Keratinocyte (primary cell): ENCODE results near the gene SLC36A2. TPM values are rescaled to one million over a fixed set of nuclear protein-coding genes. Genes with fewer than 3 reads are reported as not detected.

Source experiments
- DNase-seq: peaks from one replicate; pipeline ENCODE4 v3.0.0-alpha.2; 2011; ENCODE audit warnings: low read depth, missing footprints, low spot score
- FAIRE-seq: peaks from 2 replicates; lab custom pipeline; 2011; peaks lifted over from hg19 to GRCh38; lab: Jason Lieb, UNC
- H2AFZ ChIP-seq: 2 replicates; pipeline ENCODE4 v1.6.0; 2012; ENCODE audit warnings: low read length, control low read depth, inconsistent platforms; ENCODE audit not compliant: control insufficient read depth
- H3K27ac ChIP-seq: 2 replicates; pipeline ENCODE4 v1.5.1; 2011; ENCODE audit warnings: low read length; ENCODE audit not compliant: control insufficient read depth, insufficient read depth
- H3K27me3 ChIP-seq: 3 replicates; pipeline ENCODE4 v1.6.0; 2011; ENCODE audit warnings: low read length; ENCODE audit not compliant: control insufficient read depth, insufficient read depth; ENCODE audit errors: extremely low read depth
- H3K36me3 ChIP-seq, 2 experiments: 2 replicates in 1 of 2; 3 replicates in 1 of 2; pipeline ENCODE4 v1.5.1; 2011; ENCODE audit warnings: low read length in 2 of 2, mild to moderate bottlenecking in 1 of 2; ENCODE audit not compliant: control insufficient read depth in 2 of 2, insufficient read depth in 2 of 2; ENCODE audit errors: extremely low read depth in 1 of 2
- H3K4me1 ChIP-seq: 3 replicates; pipeline ENCODE4 v1.5.1; 2011; ENCODE audit warnings: low read length; ENCODE audit not compliant: control insufficient read depth, insufficient read depth; ENCODE audit errors: extremely low read depth
- H3K4me2 ChIP-seq: 3 replicates; pipeline ENCODE4 v1.6.0; 2011; ENCODE audit warnings: low read depth, low read length; ENCODE audit not compliant: control insufficient read depth, insufficient read depth; ENCODE audit errors: extremely low read depth
- H3K4me3 ChIP-seq, 3 experiments: fragments of 200-600 bp in 1 of 3; sonication (generic) in 1 of 3; 2 replicates in 2 of 3; 3 replicates in 1 of 3; pipeline ENCODE4 v1.5.1; 2011 to 2016; ENCODE audit warnings: low read length in 3 of 3, mild to moderate bottlenecking in 3 of 3, control low read depth in 2 of 3, inconsistent platforms in 1 of 3, low read depth in 1 of 3, mixed read lengths in 1 of 3, mixed run types in 1 of 3, moderate library complexity in 1 of 3; ENCODE audit not compliant: control insufficient read depth in 2 of 3, insufficient read depth in 2 of 3; ENCODE audit errors: extremely low read depth in 1 of 3
- H3K79me2 ChIP-seq: 2 replicates; pipeline ENCODE4 v1.6.0; 2012; ENCODE audit warnings: low read length; ENCODE audit not compliant: control insufficient read depth, insufficient read depth
- H3K9ac ChIP-seq: 3 replicates; pipeline ENCODE4 v1.6.0; 2011; ENCODE audit warnings: low read length; ENCODE audit not compliant: control insufficient read depth, insufficient read depth; ENCODE audit errors: extremely low read depth
- H3K9me1 ChIP-seq: 3 replicates; pipeline ENCODE4 v1.6.0; 2011; ENCODE audit warnings: low read length; ENCODE audit not compliant: control insufficient read depth, insufficient read depth; ENCODE audit errors: extremely low read depth
- H3K9me3 ChIP-seq: 2 replicates; pipeline ENCODE4 v1.5.1; 2012; ENCODE audit warnings: low read depth, low read length; ENCODE audit not compliant: control insufficient read depth
- H4K20me1 ChIP-seq: 3 replicates; pipeline ENCODE4 v1.6.0; 2011; ENCODE audit warnings: low read length; ENCODE audit not compliant: control insufficient read depth, insufficient read depth; ENCODE audit errors: extremely low read depth
- CTCF ChIP-seq, 3 experiments: IDR thresholded peaks in 1 of 3; conservative IDR thresholded peaks in 1 of 3; optimal IDR thresholded peaks in 1 of 3; 2 replicates in 2 of 3; 3 replicates in 1 of 3; pipeline versions ENCODE3 to v1.5.1; 2011; ENCODE audit warnings: low read length in 3 of 3, mild to moderate bottlenecking in 3 of 3, moderate library complexity in 2 of 3, control low read depth in 1 of 3, inconsistent platforms in 1 of 3; ENCODE audit not compliant: insufficient read depth in 2 of 3; ENCODE audit errors: extremely low read depth in 1 of 3
- EZH2 ChIP-seq: IDR thresholded peaks from one replicate; pipeline ENCODE4 v1.6.1; 2012; ENCODE audit warnings: inconsistent platforms, mild to moderate bottlenecking, low read length, moderate library complexity
- dilution Hi-C: fragments of 300-500 bp; cut with MboI; formaldehyde crosslinking; loops from one replicate; pipeline ENCODE4 v1.7.0; 2020; ENCODE audit warnings: low sequenced_read_pairs; ENCODE audit not compliant: extremely low pct_ligation_motif_present
- polyA plus RNA-seq, 5 experiments: library from polyadenylated mRNA; depleted of rRNA in 3 of 5; stranded (reverse) in 3 of 5; stranded (forward) in 1 of 5; unstranded in 1 of 5; fragments of >200 nt; gene quantifications; 1 replicate in 1 of 5; 2 replicates in 3 of 5; 3 replicates in 1 of 5; pipeline versions ENCODE4 v1.2.1 to v1.2.3, GENCODE V29; 2011 to 2012; ENCODE audit warnings: missing spikeins in 2 of 5, low read depth in 1 of 5, low replicate concordance in 1 of 5

The SLC36A2 gene
- polyA plus RNA-seq, 1 donor (not counting 4 experiments of a cell fraction or from before 2014, with no cell fraction given) = not detected

- H2AFZ ChIP-seq = no peak overlapping the region
- no peak for DNase-seq
- H3K9me3 ChIP-seq = no peaks in the 10 kb centered on the region
- H3K79me2 ChIP-seq = no peaks in the 10 kb centered on the region
- H3K27me3 ChIP-seq = peaks cover 36% of the 10 kb centered on the region
- no peaks in the 10 kb centered on the region for H3K4me1 ChIP-seq
- H3K27ac ChIP-seq = no peak overlapping the region
- H3K4me2 ChIP-seq = no peak overlapping the region
- no peaks in the 10 kb centered on the region for H3K9me1 ChIP-seq
- H3K9ac ChIP-seq = no peak overlapping the region
- FAIRE-seq = no peak
- no peak for TF ChIP-seq CTCF (optimal IDR thresholded peaks at IDR 0.05 in 1 of 3, IDR thresholded peaks at IDR 0.05 in 1 of 3, conservative IDR thresholded peaks at IDR 0.05 in 1 of 3; ENCODE audit: extremely low read depth in 1 of 3, insufficient read depth in 2 of 3, low read length in 3 of 3)
- TF ChIP-seq EZH2 = no peak
- H3K36me3 ChIP-seq = no peaks in the 10 kb centered on the region
- no peak overlapping the region for H3K4me3 ChIP-seq
- no peaks in the 10 kb centered on the region for H4K20me1 ChIP-seq
- dilution Hi-C loops = no loop called here
These were observed 2.1 kb downstream of the SLC36A2 start for GRCh38 chr5:151345187-151345807.

- FAIRE-seq (no peak), DNase-seq (no peak)
- H3K4me3 ChIP-seq = no peak overlapping the region
- H2AFZ ChIP-seq = no peak overlapping the region
- H3K36me3 ChIP-seq = no peaks in the 10 kb centered on the region
- TF ChIP-seq CTCF (optimal IDR thresholded peaks at IDR 0.05 in 1 of 3, IDR thresholded peaks at IDR 0.05 in 1 of 3, conservative IDR thresholded peaks at IDR 0.05 in 1 of 3; ENCODE audit: extremely low read depth in 1 of 3, insufficient read depth in 2 of 3, low read length in 3 of 3) (no peak), EZH2 (no peak)
- no peaks in the 10 kb centered on the region for H3K9me3 ChIP-seq
- peaks cover 41% of the 10 kb centered on the region for H3K27me3 ChIP-seq
- no peaks in the 10 kb centered on the region for H3K9me1 ChIP-seq
- no peaks in the 10 kb centered on the region for H3K79me2 ChIP-seq
- H4K20me1 ChIP-seq = no peaks in the 10 kb centered on the region
- no peak overlapping the region for H3K27ac ChIP-seq
- H3K4me2 ChIP-seq = no peak overlapping the region
- dilution Hi-C loops = no loop called here
- H3K4me1 ChIP-seq = no peaks in the 10 kb centered on the region
- H3K9ac ChIP-seq = no peak overlapping the region
These were observed 3.3 kb downstream of the SLC36A2 start for GRCh38 chr5:151344088-151344487.
